LNCAP (cell line): ENCODE results near the gene C1QTNF6.

Experiments
- CTCF ChIP-seq: fragments of 450-650 bp; IDR thresholded peaks from 2 replicates; pipeline ENCODE4 v1.5.1; 2017; ENCODE audit warnings: mild to moderate bottlenecking

Gene C1QTNF6

GRCh38 chr22:37199103-37199759 is 11.2 kb upstream of the C1QTNF6 start:
- peak; percentile 97 for TF ChIP-seq CTCF

GRCh38 chr22:37198258-37199102 is 10.4 kb upstream of the C1QTNF6 start:
- TF ChIP-seq CTCF: peak; percentile 84

GRCh38 chr22:37197451-37198257 is 9.6 kb upstream of the C1QTNF6 start:
- TF ChIP-seq CTCF: no peak

- TF ChIP-seq CTCF: peak; percentile 39
These were observed 8.7 kb upstream of the C1QTNF6 start for GRCh38 chr22:37196539-37197450.

GRCh38 chr22:37195921-37196320 is 7.9 kb upstream of the C1QTNF6 start:
- TF ChIP-seq CTCF: no peak

GRCh38 chr22:37194750-37195149 is 6.7 kb upstream of the C1QTNF6 start:
- TF ChIP-seq CTCF: no peak
